Measurements from ENCODE around the gene CCND2.
A peak's percentile ranks its signal among the peaks of the same experiment; 100 is the strongest.

Gene CCND2

GRCh38 chr12:4257442-4257841, 16.1 kb upstream of the CCND2 start:
- no peak for DNase-seq

GRCh38 chr12:4259099-4259498, 14.5 kb upstream of the CCND2 start:
- DNase-seq = no peak

GRCh38 chr12:4261655-4262054, 11.9 kb upstream of the CCND2 start:
- no peak for DNase-seq

- DNase-seq = no peak
These were observed 8.3 kb upstream of the CCND2 start for GRCh38 chr12:4265280-4265679.

- DNase-seq = no peak
These were observed 6.6 kb upstream of the CCND2 start for GRCh38 chr12:4266990-4267389.

GRCh38 chr12:4267704-4268328, 5.7 kb upstream of the CCND2 start:
- no peak for DNase-seq

GRCh38 chr12:4268329-4269181, 5.0 kb upstream of the CCND2 start:
- peak; percentile 42 for DNase-seq

- peak; percentile 94 for DNase-seq
These were observed 4.1 kb upstream of the CCND2 start for GRCh38 chr12:4269279-4269991.

GRCh38 chr12:4270016-4270830, 3.3 kb upstream of the CCND2 start:
- DNase-seq = peak; percentile 58

GRCh38 chr12:4270831-4271716, 2.5 kb upstream of the CCND2 start:
- DNase-seq = peak; percentile 70

GRCh38 chr12:4271717-4272423, 1.7 kb upstream of the CCND2 start:
- DNase-seq = peak; percentile 96

GRCh38 chr12:4272424-4273272, 914 bp upstream of the CCND2 start:
- DNase-seq = peak; percentile 86

- no peak for DNase-seq
These were observed 300 bp upstream of the CCND2 start for GRCh38 chr12:4273273-4273651.

- no peak for DNase-seq
These were observed 944 bp downstream of the CCND2 start for GRCh38 chr12:4274396-4275015.

- no peak for DNase-seq
These were observed 1.7 kb downstream of the CCND2 start for GRCh38 chr12:4275016-4275869.

GRCh38 chr12:4275870-4276301, 2.3 kb downstream of the CCND2 start:
- no peak for DNase-seq

GRCh38 chr12:4276524-4277204, 3.1 kb downstream of the CCND2 start:
- DNase-seq = peak; percentile 94

- no peak for DNase-seq
These were observed 3.6 kb downstream of the CCND2 start for GRCh38 chr12:4277205-4277543.

Measured in activated CD4-positive, alpha-beta T cell treated with anti-CD3 and anti-CD28 coated beads, Interleukin-2, amount 50 U/mL, for 16 hours (primary cell).